HEK293 (cell line): Measurements from ENCODE around the gene CCDC120.

Experiments used
- CTCF ChIA-PET: fragments of 350-600 bp; formaldehyde crosslinking; extraction: SDS; loops from one replicate; lab custom pipeline; 2021; ENCODE audit warnings: antibody characterized with exemption; lab: Yijun Ruan, JAX
- POLR2A ChIA-PET: fragments of 300-600 bp; formaldehyde crosslinking; extraction: SDS; loops from one replicate; lab custom pipeline; 2020; ENCODE audit warnings: antibody characterized with exemption, inconsistent platforms; lab: Yijun Ruan, JAX
- H3K27ac ChIP-seq: fragments of 200-500 bp; sonication (Bioruptor generic); 2 replicates; pipeline ENCODE4 v1.5.1; 2014; ENCODE audit warnings: low read depth, low read length, control low read depth, inconsistent platforms; ENCODE audit errors: extremely low read depth
- H3K36me3 ChIP-seq, 2 experiments: fragments of 200-500 bp in 1 of 2; sonication (Bioruptor generic) in 1 of 2; 1 replicate in 1 of 2; 2 replicates in 1 of 2; pipeline ENCODE4 v1.5.1; 2014 to 2017; ENCODE audit warnings: inconsistent platforms in 2 of 2, low read length in 2 of 2; ENCODE audit not compliant: control insufficient read depth in 2 of 2, insufficient read depth in 1 of 2
- H3K4me1 ChIP-seq: fragments of 200-500 bp; sonication (Bioruptor generic); 2 replicates; pipeline ENCODE4 v1.5.1; 2014; ENCODE audit warnings: mild to moderate bottlenecking, low read length, inconsistent platforms; ENCODE audit not compliant: control insufficient read depth, insufficient read depth
- H3K4me3 ChIP-seq: 2 replicates; pipeline ENCODE4 v1.5.1; 2011; ENCODE audit warnings: low read depth, mild to moderate bottlenecking, control low read depth, low read length, moderate library complexity
- H3K9me3 ChIP-seq: fragments of 200-500 bp; sonication (Bioruptor generic); 2 replicates; pipeline ENCODE4 v1.5.1; 2014; ENCODE audit warnings: low read depth, low read length, inconsistent platforms; ENCODE audit not compliant: control insufficient read depth, insufficient read depth
- BCL11A ChIP-seq: fragments of 450-650 bp; formaldehyde crosslinking; IDR thresholded peaks from 2 replicates; pipeline ENCODE4 v1.5.1; 2016; ENCODE audit warnings: low read depth, missing biosample characterization, missing genetic modification characterization
- BCL11B ChIP-seq: fragments of 450-650 bp; formaldehyde crosslinking; IDR thresholded peaks from 2 replicates; pipeline ENCODE4 v1.5.1; 2016; ENCODE audit warnings: low read depth, missing biosample characterization, missing genetic modification characterization
- GLIS1 ChIP-seq: fragments of 450-650 bp; formaldehyde crosslinking; IDR thresholded peaks from 2 replicates; pipeline ENCODE4 v1.5.1; 2016; ENCODE audit warnings: missing biosample characterization, missing genetic modification characterization
- GLIS2 ChIP-seq: fragments of 450-650 bp; formaldehyde crosslinking; IDR thresholded peaks from 2 replicates; pipeline ENCODE4 v1.5.1; 2016; ENCODE audit warnings: missing biosample characterization, missing genetic modification characterization
- IKZF3 ChIP-seq: fragments of 450-650 bp; IDR thresholded peaks from 2 replicates; pipeline ENCODE4 v1.5.0; 2018; ENCODE audit warnings: missing biosample characterization, mild to moderate bottlenecking, missing genetic modification characterization, moderate library complexity
- KLF1 ChIP-seq: fragments of 450-650 bp; formaldehyde crosslinking; IDR thresholded peaks from 2 replicates; pipeline ENCODE4 v1.5.1; 2016; ENCODE audit warnings: missing biosample characterization, missing genetic modification characterization
- KLF10 ChIP-seq: fragments of 450-650 bp; IDR thresholded peaks from 2 replicates; pipeline ENCODE4 v1.5.1; 2018; ENCODE audit warnings: missing biosample characterization, mild to moderate bottlenecking, missing genetic modification characterization
- KLF8 ChIP-seq: fragments of 450-650 bp; formaldehyde crosslinking; IDR thresholded peaks from 2 replicates; pipeline ENCODE4 v1.5.1; 2016; ENCODE audit warnings: missing biosample characterization, missing genetic modification characterization
- TCF7L2 ChIP-seq: IDR thresholded peaks from 2 replicates; pipeline ENCODE4 v1.6.1; 2011; ENCODE audit warnings: low read depth, mild to moderate bottlenecking, inconsistent platforms, low read length, moderate library complexity, borderline replicate concordance
- ZBTB10 ChIP-seq: fragments of 450-650 bp; formaldehyde crosslinking; IDR thresholded peaks from 2 replicates; pipeline ENCODE4 v1.5.1; 2016; ENCODE audit warnings: missing biosample characterization, missing genetic modification characterization
- ZBTB20 ChIP-seq: fragments of 450-650 bp; formaldehyde crosslinking; IDR thresholded peaks from 2 replicates; pipeline ENCODE4 v1.5.1; 2016; ENCODE audit warnings: missing biosample characterization, missing genetic modification characterization
- ZBTB8A ChIP-seq: fragments of 450-650 bp; formaldehyde crosslinking; IDR thresholded peaks from 2 replicates; pipeline ENCODE4 v1.5.1; 2016; ENCODE audit warnings: missing biosample characterization, missing genetic modification characterization
- ZNF248 ChIP-seq: fragments of 450-650 bp; formaldehyde crosslinking; IDR thresholded peaks from 2 replicates; pipeline ENCODE4 v1.5.1; 2017; ENCODE audit warnings: missing biosample characterization, missing genetic modification characterization
- ZNF311 ChIP-seq: fragments of 450-650 bp; formaldehyde crosslinking; IDR thresholded peaks from 2 replicates; pipeline ENCODE4 v1.5.1; 2017; ENCODE audit warnings: missing biosample characterization, missing genetic modification characterization, borderline replicate concordance
- ZNF404 ChIP-seq: fragments of 450-650 bp; formaldehyde crosslinking; IDR thresholded peaks from 2 replicates; pipeline ENCODE4 v1.5.1; 2017; ENCODE audit warnings: missing biosample characterization, missing genetic modification characterization
- ZNF548 ChIP-seq: fragments of 450-650 bp; formaldehyde crosslinking; IDR thresholded peaks from 2 replicates; pipeline ENCODE4 v1.5.1; 2016; ENCODE audit warnings: missing biosample characterization, missing genetic modification characterization
- ZNF580 ChIP-seq: fragments of 450-650 bp; formaldehyde crosslinking; IDR thresholded peaks from 2 replicates; pipeline ENCODE4 v1.5.1; 2016; ENCODE audit warnings: missing biosample characterization, missing genetic modification characterization
- ZNF600 ChIP-seq: fragments of 450-650 bp; formaldehyde crosslinking; IDR thresholded peaks from 2 replicates; pipeline ENCODE4 v1.5.1; 2016; ENCODE audit warnings: missing biosample characterization, missing genetic modification characterization
- ZNF624 ChIP-seq: fragments of 450-650 bp; formaldehyde crosslinking; IDR thresholded peaks from 2 replicates; pipeline ENCODE4 v1.5.1; 2017; ENCODE audit warnings: missing biosample characterization, missing genetic modification characterization
- ZNF660 ChIP-seq: fragments of 450-650 bp; IDR thresholded peaks from 2 replicates; pipeline ENCODE4 v1.5.1; 2018; ENCODE audit warnings: missing biosample characterization, mild to moderate bottlenecking, missing genetic modification characterization
- ZNF664 ChIP-seq: fragments of 450-650 bp; formaldehyde crosslinking; IDR thresholded peaks from 2 replicates; pipeline ENCODE4 v1.5.1; 2016; ENCODE audit warnings: missing biosample characterization, missing genetic modification characterization
- ZNF837 ChIP-seq: fragments of 450-650 bp; formaldehyde crosslinking; IDR thresholded peaks from 2 replicates; pipeline ENCODE4 v1.5.1; 2016; ENCODE audit warnings: missing biosample characterization, missing genetic modification characterization
- ZNF843 ChIP-seq: fragments of 450-650 bp; formaldehyde crosslinking; IDR thresholded peaks from 2 replicates; pipeline ENCODE4 v1.5.1; 2016; ENCODE audit warnings: missing biosample characterization, missing genetic modification characterization
- TF ChIP-seq, protein P1 (sequence below): fragments of 450-650 bp; formaldehyde crosslinking; IDR thresholded peaks from 2 replicates; pipeline ENCODE4 v1.5.1; 2016; ENCODE audit warnings: missing biosample characterization, missing genetic modification characterization
- TF ChIP-seq, protein P2 (sequence below): fragments of 450-650 bp; formaldehyde crosslinking; IDR thresholded peaks from 2 replicates; pipeline ENCODE4 v1.5.1; 2017; ENCODE audit warnings: missing biosample characterization, missing genetic modification characterization
- TF ChIP-seq, protein P3 (sequence below): fragments of 450-650 bp; formaldehyde crosslinking; IDR thresholded peaks from 2 replicates; pipeline ENCODE4 v1.5.1; 2016; ENCODE audit warnings: missing biosample characterization, missing genetic modification characterization
- TF ChIP-seq, protein P4 (sequence below): fragments of 450-650 bp; formaldehyde crosslinking; IDR thresholded peaks from 2 replicates; pipeline ENCODE4 v1.5.1; 2016; ENCODE audit warnings: missing biosample characterization, missing genetic modification characterization

CCDC120 gene

GRCh38 chrX:49043220-49043986 lies 15.4 kb upstream of the CCDC120 start, which contains the start of gene TFE3:
Gene TFE3, minus strand, starts transcription at chrX:49043357. Its CDS starts 131 bp downstream, at chrX:49043226.
- CTCF ChIA-PET: interaction anchor here (0.6 to 1.6 kb wide), 7 partner anchors 18 to 1076 kb away, joined by 3 to 9 read pairs (median 3); partner anchors contain the start of gene GRIPAP1
- POLR2A ChIA-PET: interaction anchor here (0.6 to 3.2 kb wide), 13 partner anchors 10 to 226 kb away, joined by 3 to 24 read pairs (median 3); partner anchors contain the start of genes GRIPAP1, KCND1, OTUD5 and SLC35A2
- Histone ChIP-seq H3K27ac (peak within 1 kb of the TSS; percentile 86), H3K4me1 (peaks cover 7% of the 10 kb centered on the region), H3K9me3 (no peaks in the 10 kb centered on the region), H3K4me3 (peak within 1 kb of the TSS; percentile 77), H3K36me3 (peaks cover 0 to 12% of the 10 kb centered on the region in 2 experiments; a peak in 1 of 3 replicates)
- TF ChIP-seq ZNF311 (tag by site-specific recombination): no peak
- TF ChIP-seq GLIS2 (tag by site-specific recombination): peak; percentile 79
- TF ChIP-seq ZNF624 (tag by site-specific recombination): no peak
- TF ChIP-seq KLF1 (tag by site-specific recombination): peak; percentile 55; the same call in 1 of the 2 replicates
- TF ChIP-seq ZNF843 (tag by site-specific recombination): peak; percentile 44; the same call in 1 of the 2 replicates
- no peak for TF ChIP-seq ZNF580 (tag by site-specific recombination)
- peak; percentile 54; the same call in 1 of the 2 replicates for TF ChIP-seq ZNF600 (tag by site-specific recombination)
- no peak for TF ChIP-seq ZNF548 (tag by site-specific recombination)
- TF ChIP-seq ZNF660 (tag by site-specific recombination): no peak
- TF ChIP-seq ZNF664 (tag by site-specific recombination): no peak
- TF ChIP-seq ZNF404 (tag by site-specific recombination): no peak
- TF ChIP-seq BCL11B (tag by site-specific recombination): peak; percentile 68; the same call in 1 of the 2 replicates
- TF ChIP-seq, protein P1, sequence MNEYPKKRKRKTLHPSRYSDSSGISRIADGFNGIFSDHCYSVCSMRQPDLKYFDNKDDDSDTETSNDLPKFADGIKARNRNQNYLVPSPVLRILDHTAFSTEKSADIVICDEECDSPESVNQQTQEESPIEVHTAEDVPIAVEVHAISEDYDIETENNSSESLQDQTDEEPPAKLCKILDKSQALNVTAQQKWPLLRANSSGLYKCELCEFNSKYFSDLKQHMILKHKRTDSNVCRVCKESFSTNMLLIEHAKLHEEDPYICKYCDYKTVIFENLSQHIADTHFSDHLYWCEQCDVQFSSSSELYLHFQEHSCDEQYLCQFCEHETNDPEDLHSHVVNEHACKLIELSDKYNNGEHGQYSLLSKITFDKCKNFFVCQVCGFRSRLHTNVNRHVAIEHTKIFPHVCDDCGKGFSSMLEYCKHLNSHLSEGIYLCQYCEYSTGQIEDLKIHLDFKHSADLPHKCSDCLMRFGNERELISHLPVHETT (tag by site-specific recombination): 0 out of 2 replicates have a peak, but pooled peaks have one; percentile 41
- TF ChIP-seq ZNF837: no peak
- peak; percentile 82 for TF ChIP-seq KLF8 (tag by site-specific recombination)
- peak; percentile 75 for TF ChIP-seq ZBTB8A (tag by site-specific recombination)
- TF ChIP-seq, protein P2, sequence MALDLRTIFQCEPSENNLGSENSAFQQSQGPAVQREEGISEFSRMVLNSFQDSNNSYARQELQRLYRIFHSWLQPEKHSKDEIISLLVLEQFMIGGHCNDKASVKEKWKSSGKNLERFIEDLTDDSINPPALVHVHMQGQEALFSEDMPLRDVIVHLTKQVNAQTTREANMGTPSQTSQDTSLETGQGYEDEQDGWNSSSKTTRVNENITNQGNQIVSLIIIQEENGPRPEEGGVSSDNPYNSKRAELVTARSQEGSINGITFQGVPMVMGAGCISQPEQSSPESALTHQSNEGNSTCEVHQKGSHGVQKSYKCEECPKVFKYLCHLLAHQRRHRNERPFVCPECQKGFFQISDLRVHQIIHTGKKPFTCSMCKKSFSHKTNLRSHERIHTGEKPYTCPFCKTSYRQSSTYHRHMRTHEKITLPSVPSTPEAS (tag by site-specific recombination): no peak
- peak; percentile 50; the same call in 1 of the 2 replicates for TF ChIP-seq BCL11A (tag by site-specific recombination)
- peak; percentile 95 for TF ChIP-seq IKZF3
- peak; percentile 56 for TF ChIP-seq KLF10
- TF ChIP-seq, protein P3, sequence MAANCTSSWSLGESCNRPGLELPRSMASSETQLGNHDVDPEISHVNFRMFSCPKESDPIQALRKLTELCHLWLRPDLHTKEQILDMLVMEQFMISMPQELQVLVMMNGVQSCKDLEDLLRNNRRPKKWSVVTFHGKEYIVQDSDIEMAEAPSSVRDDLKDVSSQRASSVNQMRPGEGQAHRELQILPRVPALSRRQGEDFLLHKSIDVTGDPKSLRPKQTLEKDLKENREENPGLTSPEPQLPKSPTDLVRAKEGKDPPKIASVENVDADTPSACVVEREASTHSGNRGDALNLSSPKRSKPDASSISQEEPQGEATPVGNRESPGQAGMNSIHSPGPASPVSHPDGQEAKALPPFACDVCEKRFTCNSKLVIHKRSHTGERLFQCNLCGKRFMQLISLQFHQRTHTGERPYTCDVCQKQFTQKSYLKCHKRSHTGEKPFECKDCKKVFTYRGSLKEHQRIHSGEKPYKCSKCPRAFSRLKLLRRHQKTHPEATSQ: no peak
- no peak for TF ChIP-seq TCF7L2
- TF ChIP-seq ZNF248 (tag by site-specific recombination): no peak
- 0 out of 2 replicates have a peak, but pooled peaks have one; percentile 32 for TF ChIP-seq GLIS1
- TF ChIP-seq ZBTB20 (tag by site-specific recombination): peak; percentile 60
- TF ChIP-seq ZBTB10 (tag by site-specific recombination): peak; percentile 79
- TF ChIP-seq, protein P4, sequence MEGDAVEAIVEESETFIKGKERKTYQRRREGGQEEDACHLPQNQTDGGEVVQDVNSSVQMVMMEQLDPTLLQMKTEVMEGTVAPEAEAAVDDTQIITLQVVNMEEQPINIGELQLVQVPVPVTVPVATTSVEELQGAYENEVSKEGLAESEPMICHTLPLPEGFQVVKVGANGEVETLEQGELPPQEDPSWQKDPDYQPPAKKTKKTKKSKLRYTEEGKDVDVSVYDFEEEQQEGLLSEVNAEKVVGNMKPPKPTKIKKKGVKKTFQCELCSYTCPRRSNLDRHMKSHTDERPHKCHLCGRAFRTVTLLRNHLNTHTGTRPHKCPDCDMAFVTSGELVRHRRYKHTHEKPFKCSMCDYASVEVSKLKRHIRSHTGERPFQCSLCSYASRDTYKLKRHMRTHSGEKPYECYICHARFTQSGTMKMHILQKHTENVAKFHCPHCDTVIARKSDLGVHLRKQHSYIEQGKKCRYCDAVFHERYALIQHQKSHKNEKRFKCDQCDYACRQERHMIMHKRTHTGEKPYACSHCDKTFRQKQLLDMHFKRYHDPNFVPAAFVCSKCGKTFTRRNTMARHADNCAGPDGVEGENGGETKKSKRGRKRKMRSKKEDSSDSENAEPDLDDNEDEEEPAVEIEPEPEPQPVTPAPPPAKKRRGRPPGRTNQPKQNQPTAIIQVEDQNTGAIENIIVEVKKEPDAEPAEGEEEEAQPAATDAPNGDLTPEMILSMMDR (tag by site-specific recombination): peak; percentile 64
